ENCODE measurements around the gene TCL1B.
"Not testable (repeated sequence)": the region's sequence is repeated elsewhere in the genome, so short reads cannot be mapped to it uniquely, and the experiment has no call there.

TCL1B gene

GRCh38 chr14:95660651-95661515 is 25.3 kb upstream of the TCL1B start:
- no peak for DNase-seq (ENCODE audit: low read depth)
- H3K4me3 ChIP-seq (ENCODE audit: low read length) = no peak overlapping the region
- TF ChIP-seq CTCF (conservative IDR thresholded peaks at IDR 0.05; ENCODE audit: low read depth, low read length) = no peak

DNA sequence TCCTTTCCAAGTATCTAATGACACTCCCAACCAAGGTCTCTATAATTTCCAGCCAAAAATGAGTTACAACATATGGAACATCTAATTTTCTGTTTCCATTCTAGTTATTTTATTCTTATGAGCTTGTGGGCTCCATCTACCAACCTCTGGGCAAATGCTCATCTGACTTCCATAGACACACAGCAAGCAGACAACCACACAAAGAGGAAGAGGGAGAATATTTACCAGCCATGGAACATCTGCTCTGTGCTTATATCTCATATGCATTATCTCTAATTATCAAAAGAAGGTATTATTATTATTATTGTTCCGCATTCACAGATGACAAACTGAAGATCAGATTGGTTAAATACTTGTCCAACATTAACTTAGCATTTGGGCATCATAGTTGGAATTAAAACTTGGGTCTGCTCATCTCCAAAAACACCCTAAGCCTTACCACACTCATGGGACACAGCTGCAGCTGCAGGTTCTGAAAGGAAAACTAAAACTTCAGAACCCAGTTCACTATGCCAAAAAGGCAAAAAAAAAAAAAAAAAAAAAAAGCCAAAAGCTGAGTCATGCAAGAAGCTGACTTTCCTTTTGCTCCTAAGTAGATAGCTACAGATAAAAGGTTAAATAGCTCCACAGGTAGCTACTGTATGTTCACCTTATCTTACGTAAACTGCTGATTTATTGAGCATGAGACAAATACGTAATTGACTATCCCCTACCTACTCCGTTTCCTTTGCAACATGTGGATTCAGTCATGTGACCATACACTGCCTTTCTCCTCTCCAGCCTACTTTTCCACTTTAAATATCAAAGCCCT is 23.6 kb upstream of the TCL1B start:
- no peak overlapping the region for H3K4me3 ChIP-seq (ENCODE audit: low read length)
- no peak for DNase-seq (ENCODE audit: low read depth)

DNA sequence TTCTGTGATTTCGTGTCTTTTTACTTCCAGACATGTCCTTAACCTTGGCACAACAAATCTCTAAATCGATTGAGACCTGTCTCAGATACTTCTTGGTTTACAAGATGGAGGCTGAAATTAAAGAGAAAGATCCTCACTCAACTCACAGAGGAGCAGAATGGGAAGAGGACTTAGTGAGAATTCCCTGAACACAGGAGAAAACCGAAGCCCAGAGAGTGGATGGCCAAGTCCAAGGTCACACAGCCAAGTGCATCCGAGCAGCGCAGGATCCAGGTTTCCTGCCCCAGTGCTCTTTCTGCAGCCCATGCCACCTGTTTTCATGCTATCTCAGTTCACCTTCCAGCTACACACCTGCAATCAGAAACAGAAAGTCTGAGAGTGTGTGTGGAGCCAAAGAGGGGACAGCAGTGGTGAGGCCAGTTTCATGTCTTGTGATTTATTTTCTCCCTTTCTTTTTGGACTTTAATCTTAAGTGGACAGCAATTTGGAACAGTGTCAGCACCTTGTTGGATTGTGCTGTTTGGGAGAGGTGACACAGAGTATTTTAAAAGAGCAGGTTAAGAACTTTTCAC is 22.9 kb upstream of the TCL1B start:
- no peak overlapping the region for H3K4me3 ChIP-seq (ENCODE audit: low read length)
- DNase-seq (ENCODE audit: low read depth) = no peak
- TF ChIP-seq CTCF (conservative IDR thresholded peaks at IDR 0.05; ENCODE audit: low read depth, low read length) = no peak

More for the DNA sequence above, 23.6 kb upstream of the TCL1B start:
- no peak for TF ChIP-seq CTCF (conservative IDR thresholded peaks at IDR 0.05; ENCODE audit: low read depth, low read length)

GRCh38 chr14:95664066-95664465 is 22.2 kb upstream of the TCL1B start:
- TF ChIP-seq CTCF (conservative IDR thresholded peaks at IDR 0.05; ENCODE audit: low read depth, low read length) = no peak
- no peak overlapping the region for H3K4me3 ChIP-seq (ENCODE audit: low read length)
- DNase-seq (ENCODE audit: low read depth) = no peak

GRCh38 chr14:95664546-95664945 is 21.7 kb upstream of the TCL1B start:
- DNase-seq (ENCODE audit: low read depth) = no peak
- TF ChIP-seq CTCF (conservative IDR thresholded peaks at IDR 0.05; ENCODE audit: low read depth, low read length) = no peak
- no peak overlapping the region for H3K4me3 ChIP-seq (ENCODE audit: low read length)

DNA sequence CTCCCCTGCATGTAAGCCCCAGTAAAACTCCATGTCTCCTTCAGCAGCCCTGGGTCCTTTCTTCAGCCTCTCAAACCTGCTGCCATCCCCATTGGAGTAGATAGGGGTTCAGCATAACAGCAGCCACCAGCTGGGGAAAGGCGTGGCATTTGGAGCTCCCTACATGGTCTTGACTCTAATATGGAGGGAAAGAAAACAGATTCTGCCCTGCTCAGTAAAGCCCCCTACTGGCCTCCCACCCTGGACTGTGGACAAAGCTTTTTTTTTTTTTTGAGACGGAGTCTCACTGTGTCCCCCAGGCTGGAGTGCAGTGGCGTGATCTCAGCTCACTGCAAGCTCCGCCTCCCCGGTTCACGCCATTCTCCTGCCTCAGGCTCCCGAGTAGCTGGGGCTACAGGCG is 20.7 kb upstream of the TCL1B start:
- not testable (repeated sequence) for H3K4me3 ChIP-seq (ENCODE audit: low read length); DNase-seq (ENCODE audit: low read depth)

DNA sequence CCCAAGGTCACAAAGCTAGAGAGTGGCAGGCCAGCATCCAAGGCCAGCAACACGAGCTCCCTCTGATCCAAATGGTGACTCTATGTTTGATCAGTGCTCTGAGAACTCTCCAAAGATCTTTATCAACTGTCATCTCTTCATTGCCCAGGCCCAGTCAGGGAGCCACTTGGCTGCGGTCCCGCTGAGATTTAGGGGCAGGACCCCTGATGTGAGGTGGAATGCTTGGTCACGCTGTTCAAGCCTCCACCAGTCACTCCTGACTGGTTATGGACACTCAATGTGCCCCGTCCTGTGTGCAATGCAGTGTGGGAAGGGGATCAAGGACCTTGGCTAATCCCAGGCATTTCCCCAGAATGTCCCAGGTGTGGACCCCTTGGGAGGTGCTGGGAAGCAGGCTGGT is 19.8 kb upstream of the TCL1B start:
- TF ChIP-seq CTCF (conservative IDR thresholded peaks at IDR 0.05; ENCODE audit: low read depth, low read length) = no peak
- H3K4me3 ChIP-seq (ENCODE audit: low read length) = no peak overlapping the region

More for the DNA sequence above, 19.8 kb upstream of the TCL1B start:
- DNase-seq (ENCODE audit: low read depth) = no peak

All from retinal pigment epithelial cell (primary cell).